ENCODE measurements around the gene ERCC6L.

GRCh38 chrX:72260448-72260847, 21.6 kb upstream of the ERCC6L start:
- TF ChIP-seq CTCF (IDR thresholded peaks at IDR 0.05; ENCODE audit: low read depth, low read length, poor library complexity, severe bottlenecking) (no peak), EZH2phosphoT487 (IDR thresholded peaks at IDR 0.05; ENCODE audit: borderline replicate concordance, low read length) (no peak)

All from DOHH2 (cell line).